Caco-2 (cell line): ENCODE measurements around the gene ARL5B. TPM values are rescaled to one million over a fixed set of nuclear protein-coding genes. Genes with fewer than 3 reads are reported as not detected.

Experiments
- BruUV-seq: library from RNA; stranded (reverse); fragments of 400-500 nt; replicated peaks from 2 replicates; lab custom pipeline; 2021; lab: Mats Ljungman, UMichigan
- CTCF ChIA-PET: fragments of 300-600 bp; sonication (Branson Sonifier 250); formaldehyde crosslinking; loops from one replicate; lab custom pipeline; 2022; ENCODE audit warnings: antibody characterized with exemption; lab: Charles Lee
- POLR2A ChIA-PET: fragments of 300-600 bp; sonication (Branson Sonifier 250); formaldehyde crosslinking; loops from one replicate; lab custom pipeline; 2022; ENCODE audit warnings: antibody characterized with exemption; lab: Charles Lee
- DNase-seq, 2 experiments: peaks; one replicate each; pipeline versions ENCODE4 v3.0.0 to v3.0.0-alpha.2; 2020 to 2022
- H3K27me3 ChIP-seq: replicated peaks from 2 replicates; pipeline ENCODE4 v1.6.0; 2011; ENCODE audit warnings: low read length; ENCODE audit not compliant: control insufficient read depth, insufficient read depth
- H3K36me3 ChIP-seq: 2 replicates; pipeline ENCODE4 v1.5.1; 2011; ENCODE audit warnings: low read length; ENCODE audit not compliant: control insufficient read depth, insufficient read depth
- H3K4me1 ChIP-seq: fragments of 250-450 bp; sonication (Bioruptor Pico); 2 replicates; pipeline ENCODE4 v1.5.1; 2020; ENCODE audit warnings: mild to moderate bottlenecking
- H3K4me3 ChIP-seq: 2 replicates; pipeline ENCODE4 v1.5.1; 2011; ENCODE audit warnings: low read depth, mild to moderate bottlenecking, control low read depth, low read length
- H3K9me3 ChIP-seq: fragments of 250-450 bp; sonication (Bioruptor Pico); 2 replicates; pipeline ENCODE4 v1.5.1; 2020; ENCODE audit warnings: mild to moderate bottlenecking, moderate library complexity
- H3K27ac Mint-ChIP-seq: one replicate; pipeline ENCODE4 v1.8.0; 2022; ENCODE audit warnings: mixed read lengths; ENCODE audit not compliant: unreplicated experiment
- H3K27me3 Mint-ChIP-seq: one replicate; pipeline ENCODE4 v1.8.0; 2022; ENCODE audit warnings: mixed read lengths; ENCODE audit not compliant: insufficient read depth, unreplicated experiment
- H3K36me3 Mint-ChIP-seq: one replicate; pipeline ENCODE4 v1.8.0; 2022; ENCODE audit warnings: mild to moderate bottlenecking, mixed read lengths; ENCODE audit not compliant: insufficient read depth, unreplicated experiment
- H3K4me1 Mint-ChIP-seq: one replicate; pipeline ENCODE4 v1.8.0; 2022; ENCODE audit warnings: low read depth, mixed read lengths; ENCODE audit not compliant: unreplicated experiment
- H3K4me3 Mint-ChIP-seq: one replicate; pipeline ENCODE4 v1.8.0; 2022; ENCODE audit warnings: mild to moderate bottlenecking, moderate library complexity, mixed read lengths; ENCODE audit not compliant: unreplicated experiment
- H3K9me3 Mint-ChIP-seq: one replicate; pipeline ENCODE4 v1.8.0; 2022; ENCODE audit warnings: mixed read lengths; ENCODE audit not compliant: unreplicated experiment
- CTCF ChIP-seq, 2 experiments: fragments of 200-600 bp in 1 of 2; IDR thresholded peaks; 1 replicate in 1 of 2; 2 replicates in 1 of 2; pipeline versions ENCODE4 v1.5.1 to v1.8.0; 2011 to 2022; ENCODE audit warnings: antibody characterized with exemption in 1 of 2, control low read depth in 1 of 2, inconsistent platforms in 1 of 2, low read depth in 1 of 2, low read length in 1 of 2, mild to moderate bottlenecking in 1 of 2, moderate library complexity in 1 of 2; ENCODE audit not compliant: insufficient read depth in 1 of 2, severe bottlenecking in 1 of 2, unreplicated experiment in 1 of 2
- intact Hi-C: fragments of 100-400 bp; cut with micrococcal nuclease; formaldehyde crosslinking; loops from one replicate; pipeline ENCODE4 v1.10.0; 2022; ENCODE audit not compliant: unreplicated experiment
- total RNA-seq: library from RNA; stranded (reverse); gene quantifications from 2 replicates; pipeline ENCODE4 v1.2.3, GENCODE V29; 2022

ARL5B gene
- total RNA-seq, 1 experiment from 2014 or later: 61.7 TPM

GRCh38 chr10:18685555-18685954 lies 26.3 kb downstream of the ARL5B start:
- H3K9me3 ChIP-seq: no peaks in the 10 kb centered on the region
- intact Hi-C loops: loop anchor here (5.0 to 10.0 kb wide), 4 partner anchors 107 to 1129 kb away; partner anchors contain the start of genes MALRD1 and PLXDC2
- ChIA-PET CTCF (no interaction called here), POLR2A (no interaction called here)
- H3K36me3 ChIP-seq: no peaks in the 10 kb centered on the region
- H3K27me3 ChIP-seq: no peaks in the 10 kb centered on the region
- Mint-ChIP-seq H3K36me3 (peaks cover 49% of the 10 kb centered on the region), H3K4me1 (peaks cover 34% of the 10 kb centered on the region), H3K27me3 (no peaks in the 10 kb centered on the region), H3K4me3 (no peak overlapping the region), H3K9me3 (no peaks in the 10 kb centered on the region), H3K27ac (no peak overlapping the region)
- no peak for TF ChIP-seq CTCF (IDR thresholded peaks at IDR 0.05; ENCODE audit: insufficient read depth in 1 of 2, low read depth in 1 of 2, low read length in 1 of 2, severe bottlenecking in 1 of 2, unreplicated experiment in 1 of 2)
- no peak for DNase-seq
- H3K4me1 ChIP-seq: peaks cover 28% of the 10 kb centered on the region
- BruUV-seq: no TSS peak
- no peak overlapping the region for H3K4me3 ChIP-seq

GRCh38 chr10:18687195-18687594 lies 28.0 kb downstream of the ARL5B start:
- no peak for DNase-seq
- intact Hi-C loops: loop anchor here (5.0 to 10.0 kb wide), 4 partner anchors 105 to 1128 kb away; partner anchors contain the start of genes MALRD1 and PLXDC2
- H3K36me3 ChIP-seq: no peaks in the 10 kb centered on the region
- peaks cover 24% of the 10 kb centered on the region for H3K4me1 Mint-ChIP-seq
- no peak overlapping the region for H3K4me3 Mint-ChIP-seq
- no peak overlapping the region for H3K27ac Mint-ChIP-seq
- H3K27me3 Mint-ChIP-seq: no peaks in the 10 kb centered on the region
- H3K9me3 Mint-ChIP-seq: no peaks in the 10 kb centered on the region
- no peaks in the 10 kb centered on the region for H3K27me3 ChIP-seq
- ChIA-PET CTCF (no interaction called here), POLR2A (interaction anchor here (0.6 kb wide), 1 partner anchor 28 kb away, joined by 4 read pairs; the partner anchor contains the start of gene ARL5B)
- no peak for TF ChIP-seq CTCF (IDR thresholded peaks at IDR 0.05; ENCODE audit: insufficient read depth in 1 of 2, low read depth in 1 of 2, low read length in 1 of 2, severe bottlenecking in 1 of 2, unreplicated experiment in 1 of 2)
- H3K9me3 ChIP-seq: no peaks in the 10 kb centered on the region
- BruUV-seq: no TSS peak
- H3K4me3 ChIP-seq: no peak overlapping the region
- peaks cover 39% of the 10 kb centered on the region for H3K36me3 Mint-ChIP-seq
- H3K4me1 ChIP-seq: peaks cover 12% of the 10 kb centered on the region

- no TSS peak for BruUV-seq
- no peak for TF ChIP-seq CTCF (IDR thresholded peaks at IDR 0.05; ENCODE audit: insufficient read depth in 1 of 2, low read depth in 1 of 2, low read length in 1 of 2, severe bottlenecking in 1 of 2, unreplicated experiment in 1 of 2)
- Mint-ChIP-seq H3K27me3 (no peaks in the 10 kb centered on the region), H3K4me3 (no peak overlapping the region), H3K36me3 (peaks cover 34% of the 10 kb centered on the region), H3K27ac (no peak overlapping the region), H3K4me1 (peaks cover 19% of the 10 kb centered on the region), H3K9me3 (no peaks in the 10 kb centered on the region)
- DNase-seq: no peak
- intact Hi-C loops: loop anchor here (2.0 to 10.0 kb wide), 5 partner anchors 105 to 1127 kb away; partner anchors contain the start of genes MALRD1 and PLXDC2
- ChIA-PET POLR2A (interaction anchor here (0.6 kb wide), 1 partner anchor 29 kb away, joined by 4 read pairs; the partner anchor contains the start of gene ARL5B), CTCF (no interaction called here)
- Histone ChIP-seq H3K27me3 (no peaks in the 10 kb centered on the region), H3K9me3 (no peaks in the 10 kb centered on the region), H3K4me1 (peaks cover 6% of the 10 kb centered on the region), H3K4me3 (no peak overlapping the region), H3K36me3 (no peaks in the 10 kb centered on the region)
These were observed 28.5 kb downstream of the ARL5B start for GRCh38 chr10:18687706-18688105.
